A673 (cell line): Measurements from ENCODE around the gene GSTT4.

Source experiments
- EZH2 ChIP-seq: fragments of 200-600 bp; sonication (generic); IDR thresholded peaks from 2 replicates; pipeline ENCODE4 v1.6.1; 2017; ENCODE audit warnings: borderline replicate concordance, low read depth, mild to moderate bottlenecking, mixed read lengths, antibody characterized with exemption, low read length; ENCODE audit not compliant: poor library complexity, severe bottlenecking
- TF ChIP-seq, protein P1 (sequence below): fragments of 300-800, 200-600 bp; sonication (generic); conservative IDR thresholded peaks from 2 replicates; pipeline ENCODE4 v1.5.1; 2017; ENCODE audit warnings: low read depth, mild to moderate bottlenecking, antibody characterized with exemption, low read length, moderate library complexity, mixed read lengths

DNA sequence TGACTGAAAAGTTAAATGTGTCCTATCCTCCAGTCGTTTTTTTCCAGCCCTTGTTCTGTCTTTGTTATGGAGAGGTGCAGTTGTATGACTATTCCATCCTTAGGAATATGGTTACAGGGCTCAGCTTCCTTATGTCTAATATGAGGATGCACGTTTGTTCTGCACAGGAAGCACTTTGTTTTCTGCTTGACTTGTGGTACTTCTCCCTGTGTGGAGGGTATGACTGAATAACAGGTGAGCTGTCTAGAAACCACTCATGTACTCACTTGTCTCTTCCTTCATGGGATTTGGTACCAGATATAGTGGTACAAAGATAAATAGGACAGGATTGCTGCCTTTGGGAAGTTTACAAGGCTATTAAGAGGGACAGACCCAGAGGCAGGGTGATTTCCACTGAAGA, 23.3 kb upstream of the GSTT4 start:
- TF ChIP-seq, protein P1, sequence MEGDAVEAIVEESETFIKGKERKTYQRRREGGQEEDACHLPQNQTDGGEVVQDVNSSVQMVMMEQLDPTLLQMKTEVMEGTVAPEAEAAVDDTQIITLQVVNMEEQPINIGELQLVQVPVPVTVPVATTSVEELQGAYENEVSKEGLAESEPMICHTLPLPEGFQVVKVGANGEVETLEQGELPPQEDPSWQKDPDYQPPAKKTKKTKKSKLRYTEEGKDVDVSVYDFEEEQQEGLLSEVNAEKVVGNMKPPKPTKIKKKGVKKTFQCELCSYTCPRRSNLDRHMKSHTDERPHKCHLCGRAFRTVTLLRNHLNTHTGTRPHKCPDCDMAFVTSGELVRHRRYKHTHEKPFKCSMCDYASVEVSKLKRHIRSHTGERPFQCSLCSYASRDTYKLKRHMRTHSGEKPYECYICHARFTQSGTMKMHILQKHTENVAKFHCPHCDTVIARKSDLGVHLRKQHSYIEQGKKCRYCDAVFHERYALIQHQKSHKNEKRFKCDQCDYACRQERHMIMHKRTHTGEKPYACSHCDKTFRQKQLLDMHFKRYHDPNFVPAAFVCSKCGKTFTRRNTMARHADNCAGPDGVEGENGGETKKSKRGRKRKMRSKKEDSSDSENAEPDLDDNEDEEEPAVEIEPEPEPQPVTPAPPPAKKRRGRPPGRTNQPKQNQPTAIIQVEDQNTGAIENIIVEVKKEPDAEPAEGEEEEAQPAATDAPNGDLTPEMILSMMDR = no peak
- TF ChIP-seq EZH2 = no peak
